Left kidney (tissue), 8 donors: ENCODE data around the gene OR2T5. TPM values are rescaled to one million over a fixed set of nuclear protein-coding genes. Genes with fewer than 3 reads are reported as not detected.
"Not testable (repeated sequence)": the region's sequence is repeated elsewhere in the genome, so short reads cannot be mapped to it uniquely, and the experiment has no call there.

ENCODE experiments used
- DNase-seq: peaks from one replicate; pipeline ENCODE4 v3.0.0-alpha.2; 2013
- long read RNA-seq, 8 donors: transcript quantifications; one replicate each; lab custom pipeline, GENCODE V29; 2026
- polyA plus RNA-seq: library from polyadenylated mRNA; unstranded; fragments of 120-200 nt; gene quantifications from one replicate; pipeline ENCODE4 v1.2.1, GENCODE V29; 2013; ENCODE audit not compliant: insufficient read length

Gene OR2T5
- polyA plus RNA-seq, result not detected
- long read RNA-seq, donor 1, result 0 reads
- long read RNA-seq, donor 2, result 0 reads
- long read RNA-seq, donor 3, result 0 reads
- long read RNA-seq, donor 4, result 0 reads
- long read RNA-seq, donor 5, result 0 reads
- long read RNA-seq, donor 6, result 0 reads
- long read RNA-seq, donor 7, result 0 reads
- long read RNA-seq, donor 8, result 0 reads

- not testable (repeated sequence) for DNase-seq
These were observed at the start of gene OR2T5 for GRCh38 chr1:248488289-248488688. Gene OR2T5 (plus strand): TSS chr1:248488589. CDS start chr1:248488589, 0 bp downstream.

GRCh38 chr1:248438668-248439067 lies 49.7 kb upstream of the OR2T5 start:
- not testable (repeated sequence) for DNase-seq

GRCh38 chr1:248439283-248439682 lies 49.1 kb upstream of the OR2T5 start:
- not testable (repeated sequence) for DNase-seq

- not testable (repeated sequence) for DNase-seq
These were observed 45.7 kb upstream of the OR2T5 start for GRCh38 chr1:248442500-248443277.

GRCh38 chr1:248444603-248445002 lies 43.8 kb upstream of the OR2T5 start:
- DNase-seq, result not testable (repeated sequence)

- DNase-seq, result not testable (repeated sequence)
These were observed 43.0 kb upstream of the OR2T5 start, which contains the start of gene OR2T2 for GRCh38 chr1:248445399-248445798. Gene OR2T2 (plus strand): TSS chr1:248445637. CDS start chr1:248452798, 7,161 bp downstream.

- not testable (repeated sequence) for DNase-seq
These were observed 39.8 kb upstream of the OR2T5 start for GRCh38 chr1:248448409-248449074.

- not testable (repeated sequence) for DNase-seq
These were observed 38.4 kb upstream of the OR2T5 start for GRCh38 chr1:248449821-248450465.

GRCh38 chr1:248450466-248451145 lies 37.8 kb upstream of the OR2T5 start:
- DNase-seq, result not testable (repeated sequence)

- DNase-seq, result not testable (repeated sequence)
These were observed 34.8 kb upstream of the OR2T5 start for GRCh38 chr1:248453619-248454018.

- DNase-seq, result not testable (repeated sequence)
These were observed 33.3 kb upstream of the OR2T5 start for GRCh38 chr1:248455045-248455444.

- not testable (repeated sequence) for DNase-seq
These were observed 31.8 kb upstream of the OR2T5 start for GRCh38 chr1:248456635-248457034.

GRCh38 chr1:248459117-248459516 lies 29.3 kb upstream of the OR2T5 start:
- not testable (repeated sequence) for DNase-seq

- no peak for DNase-seq
These were observed 17.2 kb upstream of the OR2T5 start for GRCh38 chr1:248471154-248471553.

GRCh38 chr1:248472111-248472510 lies 16.3 kb upstream of the OR2T5 start:
- DNase-seq, result not testable (repeated sequence)

- not testable (repeated sequence) for DNase-seq
These were observed 15.3 kb upstream of the OR2T5 start, which contains the start of gene OR2T3 for GRCh38 chr1:248473051-248473450. Gene OR2T3 (plus strand): TSS chr1:248473351. CDS start chr1:248473351, 0 bp downstream.

- DNase-seq, result not testable (repeated sequence)
These were observed 12.7 kb upstream of the OR2T5 start for GRCh38 chr1:248475660-248476059.

- DNase-seq, result not testable (repeated sequence)
These were observed 6.5 kb upstream of the OR2T5 start for GRCh38 chr1:248481686-248482579.

- not testable (repeated sequence) for DNase-seq
These were observed 8.3 kb downstream of the OR2T5 start for GRCh38 chr1:248496661-248497060.
